ENCODE measurements around the gene EDEM2.
A peak's percentile ranks its signal among the peaks of the same experiment; 100 is the strongest.
"Not testable (repeated sequence)": the region's sequence is repeated elsewhere in the genome, so short reads cannot be mapped to it uniquely, and the experiment has no call there.

EDEM2 gene

GRCh38 chr20:35171438-35171752, 24.3 kb upstream of the EDEM2 start:
- no peak for DNase-seq (ENCODE audit: low read depth)

GRCh38 chr20:35168701-35169409, 21.7 kb upstream of the EDEM2 start:
- DNase-seq (ENCODE audit: low read depth), result peak; percentile 37

- DNase-seq (ENCODE audit: low read depth), result no peak
Measured at GRCh38 chr20:35167787-35168186, 20.7 kb upstream of the EDEM2 start.

GRCh38 chr20:35166242-35166830, 19.2 kb upstream of the EDEM2 start:
- no peak for DNase-seq (ENCODE audit: low read depth)

GRCh38 chr20:35165221-35166185, 18.4 kb upstream of the EDEM2 start:
- no peak for DNase-seq (ENCODE audit: low read depth)

- not testable (repeated sequence) for DNase-seq (ENCODE audit: low read depth)
Measured at GRCh38 chr20:35164531-35164930, 17.4 kb upstream of the EDEM2 start.

GRCh38 chr20:35160341-35160740, 13.2 kb upstream of the EDEM2 start:
- not testable (repeated sequence) for DNase-seq (ENCODE audit: low read depth)

- DNase-seq (ENCODE audit: low read depth), result no peak
Measured at GRCh38 chr20:35156978-35157377, 9.8 kb upstream of the EDEM2 start.

GRCh38 chr20:35155936-35156335, 8.8 kb upstream of the EDEM2 start:
- no peak for DNase-seq (ENCODE audit: low read depth)

GRCh38 chr20:35151736-35152135, 4.6 kb upstream of the EDEM2 start:
- no peak for DNase-seq (ENCODE audit: low read depth)

GRCh38 chr20:35150846-35151579, 3.9 kb upstream of the EDEM2 start:
- DNase-seq (ENCODE audit: low read depth), result no peak

- DNase-seq (ENCODE audit: low read depth), result not testable (repeated sequence)
Measured at GRCh38 chr20:35147575-35148071, 487 bp upstream of the EDEM2 start.

- DNase-seq (ENCODE audit: low read depth), result no peak
Measured at GRCh38 chr20:35146299-35146919, 727 bp downstream of the EDEM2 start.

GRCh38 chr20:35145141-35145564, 2.0 kb downstream of the EDEM2 start:
- DNase-seq (ENCODE audit: low read depth), result peak; percentile 53

- no peak for DNase-seq (ENCODE audit: low read depth)
Measured at GRCh38 chr20:35144694-35145093, 2.4 kb downstream of the EDEM2 start.

- DNase-seq (ENCODE audit: low read depth), result peak; percentile 75
Measured at GRCh38 chr20:35135867-35136586, 11.1 kb downstream of the EDEM2 start.

- no peak for DNase-seq (ENCODE audit: low read depth)
Measured at GRCh38 chr20:35134880-35135279, 12.3 kb downstream of the EDEM2 start.

- no peak for DNase-seq (ENCODE audit: low read depth)
Measured at GRCh38 chr20:35134472-35134871, 12.7 kb downstream of the EDEM2 start.

- no peak for DNase-seq (ENCODE audit: low read depth)
Measured at GRCh38 chr20:35133735-35134134, 13.4 kb downstream of the EDEM2 start.

GRCh38 chr20:35133031-35133430, 14.1 kb downstream of the EDEM2 start:
- DNase-seq (ENCODE audit: low read depth), result no peak

- no peak for DNase-seq (ENCODE audit: low read depth)
Measured at GRCh38 chr20:35131934-35132333, 15.2 kb downstream of the EDEM2 start.
